Loucy (cell line): ENCODE measurements around the gene SOWAHA.

Source experiments
- H2AFZ ChIP-seq: fragments of 200-600 bp; sonication (generic); 2 replicates; pipeline ENCODE4 v1.6.0; 2016; ENCODE audit warnings: antibody characterized with exemption, mild to moderate bottlenecking, low read length, moderate library complexity
- H3F3A ChIP-seq: fragments of 200-600 bp; 2 replicates; pipeline ENCODE4 v1.6.0; 2016; ENCODE audit warnings: antibody characterized with exemption, low read depth, mild to moderate bottlenecking
- H3K27me3 ChIP-seq: fragments of 200-600 bp; sonication (generic); 2 replicates; pipeline ENCODE4 v1.6.1; 2014; ENCODE audit warnings: low read length, mild to moderate bottlenecking; ENCODE audit not compliant: insufficient read depth, poor library complexity, severe bottlenecking
- H3K36me3 ChIP-seq: fragments of 200-600 bp; sonication (generic); 2 replicates; pipeline ENCODE4 v1.6.1; 2016; ENCODE audit warnings: low read length; ENCODE audit not compliant: insufficient read depth
- H3K4me1 ChIP-seq: fragments of 200-600 bp; sonication (generic); 2 replicates; pipeline ENCODE4 v1.5.1; 2014; ENCODE audit warnings: low read length, mild to moderate bottlenecking; ENCODE audit not compliant: insufficient read depth, poor library complexity, severe bottlenecking
- H3K4me2 ChIP-seq: fragments of 200-600 bp; sonication (generic); 2 replicates; pipeline ENCODE4 v1.6.0; 2014; ENCODE audit warnings: antibody characterized with exemption, low read length, low read depth, mild to moderate bottlenecking; ENCODE audit not compliant: poor library complexity, severe bottlenecking
- H3K4me3 ChIP-seq: fragments of 200-600 bp; sonication (generic); 2 replicates; pipeline ENCODE4 v1.5.1; 2014; ENCODE audit warnings: low read length, mild to moderate bottlenecking, mixed read lengths; ENCODE audit not compliant: poor library complexity, severe bottlenecking
- H3K79me2 ChIP-seq: fragments of 200-600 bp; sonication (generic); 2 replicates; pipeline ENCODE4 v1.6.1; 2014; ENCODE audit warnings: low read length; ENCODE audit not compliant: insufficient read depth
- H3K9ac ChIP-seq: fragments of 200-600 bp; sonication (generic); 2 replicates; pipeline ENCODE4 v1.6.0; 2014; ENCODE audit warnings: mild to moderate bottlenecking, low read depth, low read length, moderate library complexity; ENCODE audit not compliant: poor library complexity, severe bottlenecking
- H3K9me2 ChIP-seq: fragments of 200-600 bp; sonication (generic); replicated peaks from 2 replicates; pipeline ENCODE4 v1.6.1; 2016; ENCODE audit warnings: low read depth, low read length, mixed read lengths
- H3K9me3 ChIP-seq: fragments of 200-600 bp; sonication (generic); 2 replicates; pipeline ENCODE4 v1.6.1; 2014; ENCODE audit warnings: mild to moderate bottlenecking, antibody characterized with exemption, low read length, low read depth; ENCODE audit not compliant: insufficient read depth
- H4K20me1 ChIP-seq: fragments of 200-600 bp; sonication (generic); 2 replicates; pipeline ENCODE4 v1.6.0; 2014; ENCODE audit warnings: antibody characterized with exemption, low read length, mild to moderate bottlenecking; ENCODE audit not compliant: insufficient read depth, poor library complexity, severe bottlenecking
- EZH2phosphoT487 ChIP-seq: fragments of 200-600 bp; IDR thresholded peaks from 2 replicates; pipeline ENCODE4 v1.6.1; 2018; ENCODE audit warnings: antibody characterized with exemption, mild to moderate bottlenecking, moderate library complexity, borderline replicate concordance
- TF ChIP-seq, protein P1 (sequence below): fragments of 200-600 bp; sonication (generic); conservative IDR thresholded peaks from 2 replicates; pipeline ENCODE4 v1.5.1; 2014; ENCODE audit warnings: mild to moderate bottlenecking, antibody characterized with exemption, low read length

The SOWAHA gene

DNA sequence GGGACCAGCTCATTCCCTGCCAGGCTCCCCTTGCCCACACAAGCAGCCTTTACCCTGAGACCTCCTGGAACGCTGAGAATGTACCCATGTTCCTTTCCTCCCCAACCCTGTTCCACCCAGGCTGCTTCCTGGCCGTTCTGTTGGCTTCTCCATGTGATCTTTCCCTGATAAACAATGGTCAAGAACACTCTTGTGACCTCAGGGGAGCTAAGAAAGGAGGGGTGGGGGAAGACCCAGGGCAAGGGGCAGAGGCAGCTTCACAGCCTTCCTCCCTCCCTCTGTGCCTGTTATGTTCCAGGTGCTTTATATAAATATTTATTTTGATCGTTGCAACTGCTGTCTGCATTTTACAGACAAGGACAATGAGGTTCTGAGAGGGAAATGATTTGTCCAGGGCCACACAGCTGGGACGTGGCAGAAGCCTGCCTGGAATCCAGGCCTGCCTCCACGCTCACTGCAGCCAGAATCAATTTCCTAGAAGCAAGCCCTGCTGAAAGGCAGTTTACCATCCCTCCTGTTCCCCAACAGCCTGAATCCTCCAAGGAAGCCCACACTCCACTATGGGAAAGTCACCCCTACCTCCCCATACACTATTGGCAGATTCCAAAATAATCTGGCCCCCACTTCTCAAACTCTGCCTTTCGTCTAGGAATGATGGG lies 13.5 kb downstream of the SOWAHA start:
- TF ChIP-seq EZH2phosphoT487: no peak
- TF ChIP-seq, protein P1, sequence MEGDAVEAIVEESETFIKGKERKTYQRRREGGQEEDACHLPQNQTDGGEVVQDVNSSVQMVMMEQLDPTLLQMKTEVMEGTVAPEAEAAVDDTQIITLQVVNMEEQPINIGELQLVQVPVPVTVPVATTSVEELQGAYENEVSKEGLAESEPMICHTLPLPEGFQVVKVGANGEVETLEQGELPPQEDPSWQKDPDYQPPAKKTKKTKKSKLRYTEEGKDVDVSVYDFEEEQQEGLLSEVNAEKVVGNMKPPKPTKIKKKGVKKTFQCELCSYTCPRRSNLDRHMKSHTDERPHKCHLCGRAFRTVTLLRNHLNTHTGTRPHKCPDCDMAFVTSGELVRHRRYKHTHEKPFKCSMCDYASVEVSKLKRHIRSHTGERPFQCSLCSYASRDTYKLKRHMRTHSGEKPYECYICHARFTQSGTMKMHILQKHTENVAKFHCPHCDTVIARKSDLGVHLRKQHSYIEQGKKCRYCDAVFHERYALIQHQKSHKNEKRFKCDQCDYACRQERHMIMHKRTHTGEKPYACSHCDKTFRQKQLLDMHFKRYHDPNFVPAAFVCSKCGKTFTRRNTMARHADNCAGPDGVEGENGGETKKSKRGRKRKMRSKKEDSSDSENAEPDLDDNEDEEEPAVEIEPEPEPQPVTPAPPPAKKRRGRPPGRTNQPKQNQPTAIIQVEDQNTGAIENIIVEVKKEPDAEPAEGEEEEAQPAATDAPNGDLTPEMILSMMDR: no peak

DNA sequence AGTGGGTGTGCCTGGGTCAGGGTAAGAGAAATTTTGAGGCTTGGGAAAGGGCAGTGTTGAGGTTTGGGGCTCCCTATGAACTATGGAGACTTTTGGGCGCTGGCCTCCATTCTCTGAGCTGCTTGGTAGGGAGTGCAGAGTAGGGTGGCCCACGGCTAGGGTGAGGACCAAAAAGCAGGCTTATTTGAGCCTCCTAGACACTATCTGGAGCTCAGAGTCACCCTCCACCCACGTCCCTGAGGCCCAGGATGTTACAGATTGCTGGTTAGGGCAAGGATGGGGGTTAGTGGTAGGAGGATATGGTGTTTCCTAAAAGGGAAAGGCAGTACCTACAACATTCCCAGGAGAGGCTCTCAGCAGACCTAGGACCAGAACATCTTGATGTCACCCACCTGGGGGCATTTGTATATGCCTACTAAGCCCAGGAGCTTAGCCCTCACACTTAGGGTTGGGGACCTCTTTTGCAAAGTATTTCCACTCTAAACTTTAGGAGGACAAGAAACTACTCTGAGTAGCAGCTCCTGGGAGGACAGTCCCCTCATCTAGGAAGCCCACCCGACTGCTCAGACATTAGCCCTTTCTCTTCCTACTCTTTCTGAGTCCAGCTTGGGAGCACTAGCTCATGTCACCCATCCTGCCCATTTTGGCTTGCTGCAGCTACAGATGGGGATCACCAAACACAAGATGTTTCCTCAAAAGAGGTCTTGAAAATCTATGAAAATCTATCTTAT lies 15.0 kb downstream of the SOWAHA start:
- H3F3A ChIP-seq: no peaks in the 10 kb centered on the region
- H3K4me1 ChIP-seq: no peaks in the 10 kb centered on the region
- H3K27me3 ChIP-seq: no peaks in the 10 kb centered on the region
- no peaks in the 10 kb centered on the region for H4K20me1 ChIP-seq
- no peaks in the 10 kb centered on the region for H3K79me2 ChIP-seq
- no peak overlapping the region for H3K9ac ChIP-seq
- TF ChIP-seq EZH2phosphoT487: no peak
- TF ChIP-seq, protein P1: no peak
- no peak overlapping the region for H3K4me2 ChIP-seq
- H3K9me3 ChIP-seq: no peaks in the 10 kb centered on the region
- no peaks in the 10 kb centered on the region for H3K36me3 ChIP-seq
- no peaks in the 10 kb centered on the region for H3K9me2 ChIP-seq
- H3K4me3 ChIP-seq: no peak overlapping the region
- no peak overlapping the region for H2AFZ ChIP-seq

More for the DNA sequence above, 13.5 kb downstream of the SOWAHA start:
- Histone ChIP-seq H3K4me3 (no peak overlapping the region), H3K9me3 (no peaks in the 10 kb centered on the region), H3K4me2 (no peak overlapping the region), H3K9ac (no peak overlapping the region), H2AFZ (no peak overlapping the region), H3K79me2 (no peaks in the 10 kb centered on the region), H4K20me1 (no peaks in the 10 kb centered on the region), H3K36me3 (no peaks in the 10 kb centered on the region), H3K4me1 (no peaks in the 10 kb centered on the region), H3F3A (no peaks in the 10 kb centered on the region), H3K27me3 (no peaks in the 10 kb centered on the region), H3K9me2 (no peaks in the 10 kb centered on the region)

DNA sequence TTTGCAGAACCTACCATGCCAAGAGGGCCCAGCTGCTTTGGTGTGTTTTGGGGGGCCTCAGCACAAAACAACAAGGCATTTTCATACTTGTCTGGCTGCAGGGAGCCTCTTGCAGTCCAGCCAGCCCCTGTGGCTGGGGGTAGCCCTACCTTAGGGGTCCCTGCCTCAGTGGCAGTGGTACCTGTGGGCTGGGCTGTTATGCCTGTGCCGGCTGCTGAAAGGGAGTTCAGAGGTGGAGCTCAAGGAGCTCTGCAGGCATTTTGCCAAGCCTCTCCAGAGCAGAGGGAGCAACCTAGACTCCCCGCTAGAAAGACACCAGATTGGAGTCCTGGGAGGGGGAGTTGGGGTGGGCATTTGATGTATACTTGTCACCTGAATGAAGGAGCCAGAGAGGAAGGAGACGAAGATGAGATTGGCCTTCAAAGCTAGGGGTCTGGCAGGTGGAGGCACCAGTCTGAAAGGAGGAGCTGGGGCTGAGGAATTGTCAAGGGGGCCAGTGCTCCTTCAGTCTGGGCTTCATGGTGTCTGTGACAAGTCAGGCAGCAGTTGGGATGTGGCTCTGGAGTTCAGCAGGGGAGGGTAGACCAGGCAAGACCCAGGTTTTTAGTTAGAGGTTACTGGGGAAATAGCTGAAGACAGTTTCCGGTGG lies 15.9 kb downstream of the SOWAHA start:
- no peaks in the 10 kb centered on the region for H3K9me3 ChIP-seq
- no peak overlapping the region for H3K9ac ChIP-seq
- H3F3A ChIP-seq: no peaks in the 10 kb centered on the region
- TF ChIP-seq, protein P1: no peak
- H3K27me3 ChIP-seq: no peaks in the 10 kb centered on the region
- no peaks in the 10 kb centered on the region for H3K36me3 ChIP-seq
- H4K20me1 ChIP-seq: no peaks in the 10 kb centered on the region
- no peak overlapping the region for H2AFZ ChIP-seq
- no peaks in the 10 kb centered on the region for H3K79me2 ChIP-seq
- H3K4me1 ChIP-seq: no peaks in the 10 kb centered on the region
- H3K4me3 ChIP-seq: no peak overlapping the region
- H3K4me2 ChIP-seq: no peak overlapping the region
- H3K9me2 ChIP-seq: no peaks in the 10 kb centered on the region
